Measurements from ENCODE around the gene CNTNAP5.

DNA sequence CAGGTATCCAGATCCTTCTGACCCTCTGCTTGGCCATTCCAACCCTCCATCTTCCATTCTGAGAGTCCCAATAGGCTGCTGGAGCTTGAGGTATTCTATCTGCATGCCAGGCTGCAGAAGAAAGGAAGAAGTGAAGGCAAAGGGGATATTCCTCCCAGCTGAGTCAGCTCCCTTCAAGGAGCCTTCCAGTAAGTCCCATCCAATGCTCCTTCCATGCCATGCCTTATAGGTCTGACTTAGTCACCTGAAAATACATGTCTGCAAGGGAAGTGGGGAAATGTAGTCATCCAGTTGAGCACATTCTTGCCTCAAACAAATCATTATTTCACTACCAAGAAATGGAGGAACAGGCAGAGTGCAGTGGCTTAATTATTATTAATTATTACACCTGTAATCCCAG lies 464.6 kb downstream of the CNTNAP5 start:
- no peak for TF ChIP-seq CTCF (IDR thresholded peaks at IDR 0.05)
- no peak for TF ChIP-seq EP300 (IDR thresholded peaks at IDR 0.05)
- TF ChIP-seq POLR2AphosphoS5 (IDR thresholded peaks at IDR 0.05): no peak
